IPS-11a (cell line): ENCODE results near the gene CDR2.
A peak's percentile ranks its signal among the peaks of the same experiment; 100 is the strongest.
"Not testable (repeated sequence)": the region's sequence is repeated elsewhere in the genome, so short reads cannot be mapped to it uniquely, and the experiment has no call there.

Source experiments
- H3K4me3 ChIP-seq: one replicate; pipeline ENCODE4 v1.5.1; 2013; ENCODE audit warnings: low read depth, low read length, control low read depth

Gene CDR2

GRCh38 chr16:22374311-22375116 is at the start of gene CDR2:
TSS of gene CDR2 (minus strand) at chr16:22374619. CDS start at chr16:22374309, 310 bp downstream.
- peak within 1 kb of the TSS; percentile 87 for H3K4me3 ChIP-seq

- no peak overlapping the region for H3K4me3 ChIP-seq
These were observed 49.3 kb upstream of the CDR2 start for GRCh38 chr16:22423716-22424115.

- no peak overlapping the region for H3K4me3 ChIP-seq
These were observed 46.7 kb upstream of the CDR2 start for GRCh38 chr16:22421136-22421535.

- no peak overlapping the region for H3K4me3 ChIP-seq
These were observed 46.3 kb upstream of the CDR2 start for GRCh38 chr16:22420606-22421135.

- no peak overlapping the region for H3K4me3 ChIP-seq
These were observed 45.5 kb upstream of the CDR2 start for GRCh38 chr16:22419908-22420307.

- no peak overlapping the region for H3K4me3 ChIP-seq
These were observed 44.4 kb upstream of the CDR2 start for GRCh38 chr16:22418826-22419225.

- not testable (repeated sequence) for H3K4me3 ChIP-seq
These were observed 43.4 kb upstream of the CDR2 start for GRCh38 chr16:22417798-22418197.

GRCh38 chr16:22417019-22417418 is 42.6 kb upstream of the CDR2 start:
- H3K4me3 ChIP-seq = no peak overlapping the region

- no peak overlapping the region for H3K4me3 ChIP-seq
These were observed 39.4 kb upstream of the CDR2 start for GRCh38 chr16:22413819-22414218.

GRCh38 chr16:22407486-22407885 is 33.1 kb upstream of the CDR2 start:
- H3K4me3 ChIP-seq = no peak overlapping the region

GRCh38 chr16:22402191-22402590 is 27.8 kb upstream of the CDR2 start:
- no peak overlapping the region for H3K4me3 ChIP-seq

GRCh38 chr16:22400900-22401299 is 26.5 kb upstream of the CDR2 start:
- no peak overlapping the region for H3K4me3 ChIP-seq

GRCh38 chr16:22397931-22398330 is 23.5 kb upstream of the CDR2 start:
- no peak overlapping the region for H3K4me3 ChIP-seq

GRCh38 chr16:22397464-22397863 is 23.0 kb upstream of the CDR2 start:
- H3K4me3 ChIP-seq = no peak overlapping the region

- H3K4me3 ChIP-seq = no peak overlapping the region
These were observed 21.5 kb upstream of the CDR2 start for GRCh38 chr16:22395960-22396359.

- H3K4me3 ChIP-seq = no peak overlapping the region
These were observed 19.7 kb upstream of the CDR2 start for GRCh38 chr16:22394121-22394520.

GRCh38 chr16:22388101-22388644 is 13.8 kb upstream of the CDR2 start:
- no peak overlapping the region for H3K4me3 ChIP-seq

GRCh38 chr16:22386976-22387375 is 12.6 kb upstream of the CDR2 start:
- no peak overlapping the region for H3K4me3 ChIP-seq

GRCh38 chr16:22385196-22385595 is 10.8 kb upstream of the CDR2 start:
- H3K4me3 ChIP-seq = no peak overlapping the region

GRCh38 chr16:22383827-22384226 is 9.4 kb upstream of the CDR2 start:
- H3K4me3 ChIP-seq = no peak overlapping the region

- H3K4me3 ChIP-seq = no peak overlapping the region
These were observed 7.0 kb upstream of the CDR2 start for GRCh38 chr16:22381392-22381791.

- H3K4me3 ChIP-seq = no peak overlapping the region
These were observed 6.1 kb upstream of the CDR2 start for GRCh38 chr16:22380529-22380928.
